ENCODE measurements around the gene RXRG.

Gene RXRG

GRCh38 chr1:165403835-165404482, 41.0 kb downstream of the RXRG start:
- H3K4me1 ChIP-seq (ENCODE audit: control insufficient read depth, insufficient read depth, low read length) = no peaks in the 10 kb centered on the region
- no peak overlapping the region for H3K9ac ChIP-seq (ENCODE audit: low read depth, low read length)

DNA sequence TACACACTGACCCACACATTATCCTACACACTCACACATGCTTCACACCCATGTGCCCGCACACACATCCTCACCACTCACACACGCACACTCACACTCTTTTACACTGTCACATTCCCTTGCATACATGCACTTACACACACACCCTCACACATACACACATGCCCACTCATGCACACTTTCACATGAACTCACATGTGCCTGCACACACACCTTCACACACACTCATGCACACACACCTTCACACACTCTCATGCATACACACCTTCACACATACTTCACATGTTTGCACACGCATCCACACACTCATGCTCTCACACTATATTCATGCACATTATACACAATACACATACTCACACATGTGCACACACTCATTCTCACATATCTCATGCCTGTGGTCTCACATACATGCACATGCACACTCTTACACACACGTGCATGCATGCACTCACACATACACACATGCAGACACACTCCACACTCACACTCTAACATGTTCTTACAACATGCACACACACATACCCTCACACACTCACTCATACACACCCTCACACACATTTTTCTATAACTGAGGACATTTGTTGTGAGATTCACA, 42.3 kb downstream of the RXRG start:
- Histone ChIP-seq H3K4me1 (ENCODE audit: control insufficient read depth, insufficient read depth, low read length) (no peaks in the 10 kb centered on the region), H3K4me3 (ENCODE audit: low read length) (no peak overlapping the region), H3K36me3 (ENCODE audit: insufficient read depth, low read length) (no peaks in the 10 kb centered on the region), H3K27me3 (ENCODE audit: control insufficient read depth, insufficient read depth, low read length) (peaks cover 25% of the 10 kb centered on the region), H3K9me3 (replicated peaks; ENCODE audit: low read length) (no peaks in the 10 kb centered on the region), H3K9ac (ENCODE audit: low read depth, low read length) (no peak overlapping the region), H3K4me2 (ENCODE audit: low read length) (no peak overlapping the region)

More at GRCh38 chr1:165403835-165404482, 41.0 kb downstream of the RXRG start:
- Histone ChIP-seq H3K36me3 (ENCODE audit: insufficient read depth, low read length) (no peaks in the 10 kb centered on the region), H3K9me3 (replicated peaks; ENCODE audit: low read length) (no peaks in the 10 kb centered on the region), H3K27me3 (ENCODE audit: control insufficient read depth, insufficient read depth, low read length) (peaks cover 18% of the 10 kb centered on the region), H3K4me2 (ENCODE audit: low read length) (no peak overlapping the region), H3K4me3 (ENCODE audit: low read length) (no peak overlapping the region)

DNA sequence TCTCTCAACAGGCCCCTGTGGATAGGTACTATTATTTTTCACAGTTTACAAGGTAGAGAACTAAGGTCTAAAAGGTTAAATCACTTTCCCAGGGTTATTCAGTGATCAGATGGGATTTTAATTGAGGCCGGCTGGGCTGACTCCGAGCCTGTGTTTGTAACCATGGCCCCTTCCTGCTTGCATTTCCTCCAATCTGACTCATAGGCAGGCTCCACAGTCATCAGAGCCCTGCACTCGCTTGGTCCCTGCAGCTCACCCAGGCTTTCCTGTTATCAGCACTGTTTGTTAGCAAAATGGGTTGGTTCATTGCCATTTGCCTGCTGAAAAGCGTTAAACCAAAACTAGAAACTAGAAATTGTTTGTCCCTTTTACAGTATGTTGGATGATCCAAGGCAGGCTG, 47.0 kb downstream of the RXRG start:
- H3K4me2 ChIP-seq (ENCODE audit: low read length) = no peak overlapping the region
- peaks cover 49% of the 10 kb centered on the region for H3K27me3 ChIP-seq (ENCODE audit: control insufficient read depth, insufficient read depth, low read length)
- H3K4me3 ChIP-seq (ENCODE audit: low read length) = no peak overlapping the region
- H3K4me1 ChIP-seq (ENCODE audit: control insufficient read depth, insufficient read depth, low read length) = no peaks in the 10 kb centered on the region
- H3K36me3 ChIP-seq (ENCODE audit: insufficient read depth, low read length) = no peaks in the 10 kb centered on the region
- no peak overlapping the region for H3K9ac ChIP-seq (ENCODE audit: low read depth, low read length)
- no peaks in the 10 kb centered on the region for H3K9me3 ChIP-seq (replicated peaks; ENCODE audit: low read length)

DNA sequence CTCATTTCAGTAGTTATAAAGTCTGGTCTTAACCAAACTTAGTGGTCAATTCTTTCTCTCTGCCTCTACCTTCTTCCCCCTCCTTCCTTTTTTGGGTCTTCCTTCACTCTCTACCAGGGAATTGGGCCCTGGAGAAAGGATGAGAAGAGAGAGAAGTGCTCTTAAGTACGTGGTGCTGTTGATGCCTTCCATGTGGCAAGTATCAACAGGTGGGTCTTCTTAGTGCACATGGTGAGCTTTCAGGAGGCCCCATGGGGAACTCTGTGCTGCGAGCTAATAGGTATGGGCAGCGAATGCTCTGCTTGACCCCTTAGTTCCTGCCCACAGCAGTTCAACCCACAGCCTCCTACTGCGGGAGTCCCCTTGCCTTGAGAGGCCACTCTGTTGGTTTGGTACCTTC, 49.0 kb downstream of the RXRG start:
- Histone ChIP-seq H3K27me3 (ENCODE audit: control insufficient read depth, insufficient read depth, low read length) (peaks cover 57% of the 10 kb centered on the region), H3K4me1 (ENCODE audit: control insufficient read depth, insufficient read depth, low read length) (no peaks in the 10 kb centered on the region), H3K9me3 (replicated peaks; ENCODE audit: low read length) (no peaks in the 10 kb centered on the region), H3K36me3 (ENCODE audit: insufficient read depth, low read length) (no peaks in the 10 kb centered on the region), H3K4me2 (ENCODE audit: low read length) (no peak overlapping the region), H3K9ac (ENCODE audit: low read depth, low read length) (no peak overlapping the region), H3K4me3 (ENCODE audit: low read length) (no peak overlapping the region)

DNA sequence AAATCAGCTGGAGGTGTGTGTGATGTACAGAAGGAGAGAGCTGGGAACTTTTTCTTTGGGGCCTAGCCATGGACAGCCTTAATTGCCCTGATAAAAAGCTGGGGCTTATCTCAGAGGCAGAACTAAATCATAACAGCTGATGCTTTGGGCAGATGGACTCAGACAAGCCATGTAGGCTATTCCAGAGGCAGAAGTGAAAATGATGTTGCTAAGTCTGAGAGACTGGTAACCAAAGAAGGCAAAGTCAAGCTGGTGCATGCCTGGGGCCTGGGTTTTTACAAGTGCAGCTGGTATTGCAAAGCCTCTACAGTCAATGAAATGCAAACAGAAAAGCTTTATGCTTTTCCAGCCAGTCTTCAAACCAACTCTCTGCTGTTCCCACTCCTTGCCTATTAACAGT, 49.4 kb downstream of the RXRG start:
- Histone ChIP-seq H3K4me2 (ENCODE audit: low read length) (no peak overlapping the region), H3K36me3 (ENCODE audit: insufficient read depth, low read length) (no peaks in the 10 kb centered on the region), H3K27me3 (ENCODE audit: control insufficient read depth, insufficient read depth, low read length) (peaks cover 57% of the 10 kb centered on the region), H3K9ac (ENCODE audit: low read depth, low read length) (no peak overlapping the region), H3K4me3 (ENCODE audit: low read length) (no peak overlapping the region), H3K9me3 (replicated peaks; ENCODE audit: low read length) (no peaks in the 10 kb centered on the region), H3K4me1 (ENCODE audit: control insufficient read depth, insufficient read depth, low read length) (no peaks in the 10 kb centered on the region)

GRCh38 chr1:165392634-165393571, 52.0 kb downstream of the RXRG start:
- Histone ChIP-seq H3K4me1 (ENCODE audit: control insufficient read depth, insufficient read depth, low read length) (no peaks in the 10 kb centered on the region), H3K36me3 (ENCODE audit: insufficient read depth, low read length) (no peaks in the 10 kb centered on the region), H3K4me2 (ENCODE audit: low read length) (peak overlapping the region; percentile 21), H3K4me3 (ENCODE audit: low read length) (no peak overlapping the region), H3K9me3 (replicated peaks; ENCODE audit: low read length) (no peaks in the 10 kb centered on the region), H3K27me3 (ENCODE audit: control insufficient read depth, insufficient read depth, low read length) (peaks cover 69% of the 10 kb centered on the region), H3K9ac (ENCODE audit: low read depth, low read length) (no peak overlapping the region)

- peaks cover 67% of the 10 kb centered on the region for H3K27me3 ChIP-seq (ENCODE audit: control insufficient read depth, insufficient read depth, low read length)
- H3K4me3 ChIP-seq (ENCODE audit: low read length) = no peak overlapping the region
- no peak overlapping the region for H3K4me2 ChIP-seq (ENCODE audit: low read length)
- H3K9ac ChIP-seq (ENCODE audit: low read depth, low read length) = no peak overlapping the region
- H3K9me3 ChIP-seq (replicated peaks; ENCODE audit: low read length) = no peaks in the 10 kb centered on the region
- no peaks in the 10 kb centered on the region for H3K36me3 ChIP-seq (ENCODE audit: insufficient read depth, low read length)
- no peaks in the 10 kb centered on the region for H3K4me1 ChIP-seq (ENCODE audit: control insufficient read depth, insufficient read depth, low read length)
Measured at GRCh38 chr1:165389609-165390008, 55.3 kb downstream of the RXRG start.

GRCh38 chr1:165387961-165388360, 57.0 kb downstream of the RXRG start:
- no peak overlapping the region for H3K4me3 ChIP-seq (ENCODE audit: low read length)
- H3K27me3 ChIP-seq (ENCODE audit: control insufficient read depth, insufficient read depth, low read length) = peaks cover 77% of the 10 kb centered on the region
- H3K4me1 ChIP-seq (ENCODE audit: control insufficient read depth, insufficient read depth, low read length) = peaks cover 2% of the 10 kb centered on the region
- no peak overlapping the region for H3K4me2 ChIP-seq (ENCODE audit: low read length)
- H3K36me3 ChIP-seq (ENCODE audit: insufficient read depth, low read length) = no peaks in the 10 kb centered on the region
- H3K9ac ChIP-seq (ENCODE audit: low read depth, low read length) = no peak overlapping the region
- H3K9me3 ChIP-seq (replicated peaks; ENCODE audit: low read length) = no peaks in the 10 kb centered on the region

DNA sequence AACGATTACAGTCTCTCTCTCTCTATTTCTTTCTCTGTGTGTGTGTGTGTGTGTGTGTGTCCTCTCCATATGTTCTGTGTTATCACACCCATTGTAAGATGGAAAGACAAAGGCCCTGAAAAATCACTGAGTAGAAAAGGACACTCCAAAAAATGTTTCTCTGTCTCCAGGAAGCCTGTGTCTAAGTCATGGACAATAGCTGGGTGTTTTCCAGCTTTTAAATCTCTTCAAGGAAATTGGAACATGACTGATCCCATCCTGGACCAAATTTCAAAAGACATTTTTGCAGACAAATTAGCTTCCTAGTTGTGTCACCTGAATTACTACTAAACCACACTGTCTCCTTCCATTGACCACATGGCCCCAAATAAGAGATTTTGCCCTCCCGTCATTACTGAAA, 57.4 kb downstream of the RXRG start:
- H3K4me3 ChIP-seq (ENCODE audit: low read length) = no peak overlapping the region
- H3K4me2 ChIP-seq (ENCODE audit: low read length) = no peak overlapping the region
- no peak overlapping the region for H3K9ac ChIP-seq (ENCODE audit: low read depth, low read length)
- H3K4me1 ChIP-seq (ENCODE audit: control insufficient read depth, insufficient read depth, low read length) = peaks cover 2% of the 10 kb centered on the region
- H3K27me3 ChIP-seq (ENCODE audit: control insufficient read depth, insufficient read depth, low read length) = peaks cover 74% of the 10 kb centered on the region
- no peaks in the 10 kb centered on the region for H3K36me3 ChIP-seq (ENCODE audit: insufficient read depth, low read length)
- no peaks in the 10 kb centered on the region for H3K9me3 ChIP-seq (replicated peaks; ENCODE audit: low read length)

DNA sequence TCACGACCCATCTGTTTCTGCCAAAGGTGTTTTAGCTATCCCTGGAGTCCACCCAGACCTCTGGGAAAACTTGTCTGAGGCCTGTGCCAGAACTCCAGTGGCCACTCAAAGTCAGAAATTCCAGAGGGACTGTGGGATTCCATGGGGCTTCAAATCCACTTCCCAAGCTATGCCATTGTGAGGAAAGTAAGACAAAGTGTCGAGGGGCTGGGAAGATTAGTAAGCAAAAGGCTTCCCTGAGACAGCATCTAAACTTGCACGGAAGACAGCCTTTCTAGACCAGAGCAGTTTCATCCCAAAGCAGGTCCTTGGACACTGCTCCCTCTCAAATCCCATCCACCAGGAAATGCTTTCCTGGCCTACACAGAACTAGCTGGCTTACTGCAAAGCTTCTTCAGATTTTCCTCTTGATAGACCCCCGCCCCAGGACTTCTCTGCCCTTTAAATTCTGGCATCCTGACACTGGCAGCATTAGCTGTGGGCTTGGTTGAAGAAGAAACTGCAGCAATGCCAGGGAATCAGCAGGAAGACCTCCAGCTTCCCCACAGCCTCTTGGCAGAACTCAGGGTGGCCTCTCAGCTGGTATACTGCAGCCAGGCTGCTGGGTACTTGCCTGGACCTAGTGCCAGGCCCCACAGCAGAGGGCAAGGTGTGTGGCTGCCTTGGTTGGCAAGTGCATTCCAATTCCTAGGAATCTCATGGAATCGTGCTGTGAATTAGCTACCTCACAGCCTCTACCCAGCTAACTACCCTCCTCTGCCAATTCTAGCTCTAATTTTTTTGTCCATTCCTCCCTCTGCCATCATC, 61.1 kb downstream of the RXRG start:
- H3K9me3 ChIP-seq (replicated peaks; ENCODE audit: low read length) = no peaks in the 10 kb centered on the region
- H3K36me3 ChIP-seq (ENCODE audit: insufficient read depth, low read length) = no peaks in the 10 kb centered on the region
- peaks cover 65% of the 10 kb centered on the region for H3K27me3 ChIP-seq (ENCODE audit: control insufficient read depth, insufficient read depth, low read length)
- no peak overlapping the region for H3K4me2 ChIP-seq (ENCODE audit: low read length)
- peaks cover 2% of the 10 kb centered on the region for H3K4me1 ChIP-seq (ENCODE audit: control insufficient read depth, insufficient read depth, low read length)
- no peak overlapping the region for H3K4me3 ChIP-seq (ENCODE audit: low read length)
- no peak overlapping the region for H3K9ac ChIP-seq (ENCODE audit: low read depth, low read length)

DNA sequence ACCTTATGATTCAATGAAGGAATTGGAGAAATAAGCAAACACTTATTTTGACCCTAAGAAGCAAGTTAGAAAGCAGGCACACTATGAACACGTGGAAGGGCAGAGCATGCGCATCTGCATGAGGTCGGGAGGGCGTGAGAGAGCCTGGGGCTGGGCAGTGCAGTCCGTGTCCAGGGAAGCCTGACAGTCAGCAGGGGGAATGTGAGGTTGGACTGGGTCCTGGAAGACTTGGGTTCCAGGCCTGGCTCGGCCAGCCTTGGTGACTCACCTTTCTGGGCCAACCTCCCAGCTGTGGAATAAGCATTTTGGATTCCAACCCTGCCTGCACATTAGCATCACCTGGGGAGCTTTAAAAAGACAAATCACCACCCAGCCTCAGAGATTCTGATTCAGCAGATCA, 61.9 kb downstream of the RXRG start:
- Histone ChIP-seq H3K9ac (ENCODE audit: low read depth, low read length) (no peak overlapping the region), H3K27me3 (ENCODE audit: control insufficient read depth, insufficient read depth, low read length) (peaks cover 57% of the 10 kb centered on the region), H3K4me1 (ENCODE audit: control insufficient read depth, insufficient read depth, low read length) (peaks cover 2% of the 10 kb centered on the region), H3K4me3 (ENCODE audit: low read length) (no peak overlapping the region), H3K4me2 (ENCODE audit: low read length) (no peak overlapping the region), H3K36me3 (ENCODE audit: insufficient read depth, low read length) (no peaks in the 10 kb centered on the region), H3K9me3 (replicated peaks; ENCODE audit: low read length) (no peaks in the 10 kb centered on the region)

All from skeletal muscle satellite cell (primary cell).